ENCODE results near the gene PYGB.

DNA sequence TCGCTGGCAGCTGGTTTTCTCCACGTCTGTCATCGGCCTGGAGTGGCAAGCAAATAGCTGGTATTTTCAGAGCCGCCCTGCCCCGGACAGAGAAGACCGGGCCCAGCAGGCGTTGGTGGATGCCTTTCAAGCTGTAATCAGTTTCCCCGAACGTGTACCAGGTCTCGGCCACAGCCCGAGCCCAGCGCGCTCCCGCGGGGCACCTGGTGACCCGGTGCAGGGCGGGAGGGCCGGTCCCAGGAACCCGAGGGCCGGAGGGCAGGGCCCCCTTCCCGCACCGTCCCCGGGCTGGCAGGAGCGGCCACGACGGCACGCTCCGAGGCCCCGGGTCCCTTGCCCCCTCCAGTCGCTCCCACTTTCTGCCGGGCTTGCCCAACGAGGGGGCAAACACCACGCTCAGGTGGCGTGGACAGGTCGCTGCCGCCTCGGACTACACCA lies 348 bp upstream of the PYGB start:
- TF ChIP-seq, protein P1, sequence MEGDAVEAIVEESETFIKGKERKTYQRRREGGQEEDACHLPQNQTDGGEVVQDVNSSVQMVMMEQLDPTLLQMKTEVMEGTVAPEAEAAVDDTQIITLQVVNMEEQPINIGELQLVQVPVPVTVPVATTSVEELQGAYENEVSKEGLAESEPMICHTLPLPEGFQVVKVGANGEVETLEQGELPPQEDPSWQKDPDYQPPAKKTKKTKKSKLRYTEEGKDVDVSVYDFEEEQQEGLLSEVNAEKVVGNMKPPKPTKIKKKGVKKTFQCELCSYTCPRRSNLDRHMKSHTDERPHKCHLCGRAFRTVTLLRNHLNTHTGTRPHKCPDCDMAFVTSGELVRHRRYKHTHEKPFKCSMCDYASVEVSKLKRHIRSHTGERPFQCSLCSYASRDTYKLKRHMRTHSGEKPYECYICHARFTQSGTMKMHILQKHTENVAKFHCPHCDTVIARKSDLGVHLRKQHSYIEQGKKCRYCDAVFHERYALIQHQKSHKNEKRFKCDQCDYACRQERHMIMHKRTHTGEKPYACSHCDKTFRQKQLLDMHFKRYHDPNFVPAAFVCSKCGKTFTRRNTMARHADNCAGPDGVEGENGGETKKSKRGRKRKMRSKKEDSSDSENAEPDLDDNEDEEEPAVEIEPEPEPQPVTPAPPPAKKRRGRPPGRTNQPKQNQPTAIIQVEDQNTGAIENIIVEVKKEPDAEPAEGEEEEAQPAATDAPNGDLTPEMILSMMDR (IDR thresholded peaks at IDR 0.05): no peak
- no peak for TF ChIP-seq POLR2A (IDR thresholded peaks at IDR 0.05)
- peak; percentile 2 for TF ChIP-seq POLR2AphosphoS5 (IDR thresholded peaks at IDR 0.05)

All from prostate gland (tissue), 2 donors.